Endothelial cell of umbilical vein (primary cell): ENCODE results near the gene DIO3. TPM values are rescaled to one million over a fixed set of nuclear protein-coding genes. Genes with fewer than 3 reads are reported as not detected.
"Not testable (repeated sequence)": the region's sequence is repeated elsewhere in the genome, so short reads cannot be mapped to it uniquely, and the experiment has no call there.

Experiments
- BruUV-seq: library from RNA; stranded (reverse); fragments of 400-500 nt; replicated peaks from 2 replicates; lab custom pipeline; 2021; lab: Mats Ljungman, UMichigan
- CTCF ChIA-PET: fragments of 300-600, 350-600 bp; sonication (Branson Sonifier 250); formaldehyde crosslinking; loops from one replicate; lab custom pipeline; 2021; ENCODE audit warnings: antibody characterized with exemption, inconsistent platforms; lab: Charles Lee
- POLR2A ChIA-PET: fragments of 300-600, 350-600 bp; sonication (Branson Sonifier 250); formaldehyde crosslinking; loops from one replicate; lab custom pipeline; 2021; ENCODE audit warnings: antibody characterized with exemption, inconsistent platforms; lab: Charles Lee
- DNase-seq: peaks from one replicate; pipeline ENCODE4 v3.0.0-alpha.2; 2011; ENCODE audit warnings: low read depth, low spot score
- FAIRE-seq: peaks from 2 replicates; lab custom pipeline; 2011; peaks lifted over from hg19 to GRCh38; lab: Jason Lieb, UNC
- H2AFZ ChIP-seq: 2 replicates; pipeline ENCODE4 v1.6.0; 2012; ENCODE audit warnings: low read depth, low read length, control low read depth, inconsistent platforms
- H3K27ac ChIP-seq: 2 replicates; pipeline ENCODE4 v1.5.1; 2011; ENCODE audit warnings: low read depth, mild to moderate bottlenecking, control low read depth, low read length, moderate library complexity; ENCODE audit not compliant: insufficient read depth
- H3K27me3 ChIP-seq, 2 experiments: 2 replicates each; pipeline versions ENCODE4 v1.6.0 to v1.6.1; 2011; ENCODE audit warnings: low read length in 2 of 2, mixed read lengths in 1 of 2; ENCODE audit not compliant: control insufficient read depth in 2 of 2, insufficient read depth in 2 of 2
- H3K36me3 ChIP-seq, 2 experiments: 2 replicates in 1 of 2; 3 replicates in 1 of 2; pipeline ENCODE4 v1.5.1; 2011; ENCODE audit warnings: low read length in 2 of 2, mild to moderate bottlenecking in 1 of 2, moderate library complexity in 1 of 2; ENCODE audit not compliant: control insufficient read depth in 2 of 2, insufficient read depth in 2 of 2; ENCODE audit errors: extremely low read depth in 1 of 2
- H3K4me1 ChIP-seq: 3 replicates; pipeline ENCODE4 v1.5.1; 2011; ENCODE audit warnings: mild to moderate bottlenecking, low read length; ENCODE audit not compliant: control insufficient read depth, insufficient read depth; ENCODE audit errors: extremely low read depth
- H3K4me2 ChIP-seq: 2 replicates; pipeline ENCODE4 v1.6.1; 2011; ENCODE audit warnings: low read length, control low read depth, mixed read lengths; ENCODE audit not compliant: insufficient read depth
- H3K4me3 ChIP-seq, 3 experiments: fragments of 200-600 bp in 1 of 3; sonication (generic), shearing (Covaris generic) in 1 of 3; replicated peaks in 1 of 3; 2 replicates each; pipeline ENCODE4 v1.5.1; 2011 to 2016; ENCODE audit warnings: control low read depth in 3 of 3, low read length in 3 of 3, mild to moderate bottlenecking in 2 of 3, inconsistent platforms in 1 of 3, low read depth in 1 of 3, moderate library complexity in 1 of 3; ENCODE audit not compliant: insufficient read depth in 1 of 3
- H3K79me2 ChIP-seq: 2 replicates; pipeline ENCODE4 v1.6.0; 2012; ENCODE audit warnings: low read length, inconsistent platforms; ENCODE audit not compliant: control insufficient read depth, insufficient read depth
- H3K9ac ChIP-seq: replicated peaks from 2 replicates; pipeline ENCODE3; 2011; ENCODE audit warnings: low read length, control low read depth; ENCODE audit not compliant: insufficient read depth; ENCODE audit errors: extremely low read depth
- H3K9me1 ChIP-seq: replicated peaks from 3 replicates; pipeline ENCODE4 v1.6.0; 2011; ENCODE audit warnings: mild to moderate bottlenecking, low read length; ENCODE audit not compliant: control insufficient read depth, insufficient read depth; ENCODE audit errors: extremely low read depth
- H3K9me3 ChIP-seq: replicated peaks from 2 replicates; pipeline ENCODE4 v1.5.1; 2012; ENCODE audit warnings: low read length, inconsistent platforms; ENCODE audit not compliant: control insufficient read depth, insufficient read depth
- H4K20me1 ChIP-seq: replicated peaks from 2 replicates; pipeline ENCODE3; 2011; ENCODE audit warnings: mild to moderate bottlenecking, low read length; ENCODE audit not compliant: control insufficient read depth, insufficient read depth; ENCODE audit errors: extremely low read depth
- JUN ChIP-seq: IDR thresholded peaks from 2 replicates; pipeline ENCODE4 v1.6.1; 2011; ENCODE audit warnings: borderline replicate concordance, low read depth; ENCODE audit not compliant: insufficient read length, insufficient read depth
- POLR2A ChIP-seq: IDR thresholded peaks from 2 replicates; pipeline ENCODE4 v1.6.1; 2012; ENCODE audit warnings: low read depth, mild to moderate bottlenecking, control low read depth, low read length
- dilution Hi-C: fragments of 300-500 bp; cut with MboI; formaldehyde crosslinking; loops from one replicate; pipeline ENCODE4 v1.15.0; 2019; ENCODE audit warnings: low sequenced_read_pairs; ENCODE audit not compliant: extremely low pct_ligation_motif_present
- intact Hi-C: fragments of 100-400 bp; cut with micrococcal nuclease; formaldehyde crosslinking; loops from one replicate; pipeline ENCODE4 v1.10.0; 2022
- polyA plus RNA-seq, 4 experiments: library from polyadenylated mRNA; depleted of rRNA in 3 of 4; stranded (reverse) in 3 of 4; unstranded in 1 of 4; fragments of >200 nt; gene quantifications; 2 replicates each; pipeline versions ENCODE4 v1.2.1 to v1.2.3, GENCODE V29; 2011 to 2012; ENCODE audit warnings: missing spikeins in 1 of 4
- total RNA-seq: library from RNA; stranded (reverse); gene quantifications from 2 replicates; pipeline ENCODE4 v1.2.3, GENCODE V29; 2021
- TF ChIP-seq, protein P1 (sequence below): IDR thresholded peaks from 2 replicates; pipeline ENCODE4 v1.6.1; 2011; ENCODE audit not compliant: insufficient read depth, insufficient read length

DIO3 gene
- total and polyA plus RNA-seq, 2 donors (not counting 3 experiments of a cell fraction or from before 2014, with no cell fraction given) = not detected

DNA sequence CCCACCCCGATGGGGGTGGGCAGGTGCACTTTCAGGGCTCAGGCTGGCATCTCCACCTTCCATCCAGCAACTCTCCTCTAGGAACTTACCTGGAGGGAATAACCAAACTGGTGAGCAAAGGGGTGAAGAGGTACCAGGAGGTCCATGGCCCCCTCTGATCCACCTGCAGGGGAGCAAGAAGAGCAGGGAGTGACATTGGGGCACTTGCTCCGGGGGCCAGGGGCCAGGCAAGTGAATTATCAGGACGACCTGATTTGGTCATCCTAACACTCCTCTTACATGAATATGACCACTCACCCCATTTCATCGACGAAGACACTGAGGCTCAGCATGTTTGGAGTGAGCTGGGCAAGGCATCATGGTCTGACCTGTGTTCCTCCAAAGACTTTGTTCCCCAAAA lies 6.0 kb downstream of the DIO3 start:
- POLR2A ChIA-PET = no interaction called here
- no peaks in the 10 kb centered on the region for H3K4me1 ChIP-seq
- H3K27ac ChIP-seq = no peak overlapping the region
- H3K4me2 ChIP-seq = no peak overlapping the region
- H3K9ac ChIP-seq = no peak overlapping the region
- CTCF ChIA-PET = no interaction called here
- H3K4me3 ChIP-seq = no peak overlapping the region
- H3K9me1 ChIP-seq = no peaks in the 10 kb centered on the region
- BruUV-seq = no TSS peak
- no peak for FAIRE-seq
- no peaks in the 10 kb centered on the region for H3K79me2 ChIP-seq
- no peak for DNase-seq
- H3K36me3 ChIP-seq = no peaks in the 10 kb centered on the region
- no peak overlapping the region for H2AFZ ChIP-seq
- H4K20me1 ChIP-seq = no peaks in the 10 kb centered on the region
- intact Hi-C loops = no loop called here
- dilution Hi-C loops = no loop called here
- peaks cover 42 to 46% of the 10 kb centered on the region in 2 experiments for H3K27me3 ChIP-seq
- TF ChIP-seq JUN = no peak
- TF ChIP-seq, protein P1, sequence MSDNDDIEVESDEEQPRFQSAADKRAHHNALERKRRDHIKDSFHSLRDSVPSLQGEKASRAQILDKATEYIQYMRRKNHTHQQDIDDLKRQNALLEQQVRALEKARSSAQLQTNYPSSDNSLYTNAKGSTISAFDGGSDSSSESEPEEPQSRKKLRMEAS = no peak
- H3K9me3 ChIP-seq = no peaks in the 10 kb centered on the region

DNA sequence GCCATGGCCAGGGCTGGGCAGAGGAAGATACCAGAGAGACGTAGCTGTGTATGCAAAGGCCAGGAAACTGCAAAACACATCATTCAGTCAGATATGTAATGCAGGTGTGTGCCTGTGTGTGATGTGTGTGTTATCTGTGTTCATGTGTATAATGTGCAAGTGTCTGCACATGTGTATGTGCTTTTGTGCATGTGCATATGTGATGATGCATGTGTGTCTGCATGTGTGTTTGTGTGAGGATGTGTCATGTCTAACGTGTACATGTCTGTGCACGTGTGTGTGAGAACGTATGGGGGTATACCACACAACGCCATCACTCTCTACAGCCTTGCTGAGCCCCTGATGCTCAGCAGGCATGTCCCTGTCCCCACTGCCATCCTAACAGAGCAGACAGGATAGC lies 9.7 kb downstream of the DIO3 start:
- POLR2A ChIA-PET = no interaction called here
- no peaks in the 10 kb centered on the region for H3K9me1 ChIP-seq
- CTCF ChIA-PET = no interaction called here
- H3K4me1 ChIP-seq = no peaks in the 10 kb centered on the region
- peaks cover 5 to 12% of the 10 kb centered on the region in 2 experiments for H3K27me3 ChIP-seq
- no peak overlapping the region for H3K4me2 ChIP-seq
- TF ChIP-seq, protein P1 = peak; percentile 16
- no peak for TF ChIP-seq POLR2A
- H3K36me3 ChIP-seq = no peaks in the 10 kb centered on the region
- no peak overlapping the region for H3K27ac ChIP-seq
- H4K20me1 ChIP-seq = no peaks in the 10 kb centered on the region
- H2AFZ ChIP-seq = no peak overlapping the region
- no peak overlapping the region for H3K9ac ChIP-seq
- no peak overlapping the region for H3K4me3 ChIP-seq
- no peaks in the 10 kb centered on the region for H3K9me3 ChIP-seq
- no peak for DNase-seq
- FAIRE-seq = no peak
- dilution Hi-C loops (no loop called here), intact Hi-C loops (no loop called here)
- BruUV-seq = no TSS peak
- H3K79me2 ChIP-seq = no peaks in the 10 kb centered on the region

DNA sequence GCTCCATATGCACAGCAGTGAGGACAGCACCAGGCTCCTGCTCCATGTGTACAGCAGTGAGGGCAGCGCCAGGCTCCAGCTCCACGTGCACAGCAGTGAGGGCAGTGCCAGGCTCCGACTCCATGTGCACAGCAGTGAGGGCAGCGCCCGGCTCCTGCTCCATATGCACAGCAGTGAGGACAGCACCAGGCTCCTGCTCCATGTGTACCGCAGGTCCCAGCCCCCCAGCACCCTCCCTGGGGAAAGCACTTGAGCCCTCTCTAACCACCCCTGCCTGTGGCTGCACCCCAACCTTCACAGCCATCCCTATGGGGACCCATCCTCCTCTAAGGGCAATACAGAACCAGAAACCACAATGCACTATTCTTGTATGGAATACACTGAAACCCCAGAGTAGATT lies 11.2 kb downstream of the DIO3 start:
- H3K79me2 ChIP-seq, intact Hi-C loops, H3K27me3 ChIP-seq, H2AFZ ChIP-seq, H4K20me1 ChIP-seq, BruUV-seq, H3K4me3 ChIP-seq, H3K36me3 ChIP-seq, POLR2A ChIA-PET, H3K4me1 ChIP-seq, FAIRE-seq, DNase-seq, H3K9me1 ChIP-seq, H3K9me3 ChIP-seq, H3K9ac ChIP-seq, H3K27ac ChIP-seq, dilution Hi-C loops, H3K4me2 ChIP-seq, CTCF ChIA-PET: not testable (repeated sequence)
